ENCODE results near the gene ADIPOR2.
A peak's percentile ranks its signal among the peaks of the same experiment; 100 is the strongest.
"Not testable (repeated sequence)": the region's sequence is repeated elsewhere in the genome, so short reads cannot be mapped to it uniquely, and the experiment has no call there.

The ADIPOR2 gene

GRCh38 chr12:1665366-1665765 lies 25.5 kb upstream of the ADIPOR2 start:
- DNase-seq = no peak

GRCh38 chr12:1666215-1666614 lies 24.7 kb upstream of the ADIPOR2 start:
- DNase-seq = no peak

- DNase-seq = peak in 1 of 5 donors; percentile 11
These were observed 24.1 kb upstream of the ADIPOR2 start for GRCh38 chr12:1666685-1667162.

GRCh38 chr12:1668833-1669543 lies 21.9 kb upstream of the ADIPOR2 start:
- DNase-seq = no peak

- DNase-seq = no peak
These were observed 20.3 kb upstream of the ADIPOR2 start for GRCh38 chr12:1670358-1671268.

- no peak for DNase-seq
These were observed 14.8 kb upstream of the ADIPOR2 start for GRCh38 chr12:1676043-1676442.

- no peak for DNase-seq
These were observed 9.9 kb upstream of the ADIPOR2 start for GRCh38 chr12:1680804-1681492.

GRCh38 chr12:1681493-1681807 lies 9.4 kb upstream of the ADIPOR2 start:
- no peak for DNase-seq

GRCh38 chr12:1688086-1688710 lies 2.7 kb upstream of the ADIPOR2 start:
- no peak for DNase-seq

GRCh38 chr12:1691123-1692007 lies 495 bp downstream of the ADIPOR2 start:
- peak in 2 of 5 donors; percentile 20 to 22 for DNase-seq

- DNase-seq = no peak
These were observed 1.4 kb downstream of the ADIPOR2 start for GRCh38 chr12:1692226-1692625.

- no peak for DNase-seq
These were observed 2.2 kb downstream of the ADIPOR2 start for GRCh38 chr12:1692895-1693610.

GRCh38 chr12:1695097-1695496 lies 4.2 kb downstream of the ADIPOR2 start:
- DNase-seq = not testable (repeated sequence)

GRCh38 chr12:1695886-1696670 lies 5.2 kb downstream of the ADIPOR2 start:
- no peak for DNase-seq

- no peak for DNase-seq
These were observed 5.9 kb downstream of the ADIPOR2 start for GRCh38 chr12:1696800-1697199.

GRCh38 chr12:1697271-1697670 lies 6.4 kb downstream of the ADIPOR2 start:
- DNase-seq = no peak

GRCh38 chr12:1698720-1699119 lies 7.8 kb downstream of the ADIPOR2 start:
- no peak for DNase-seq

GRCh38 chr12:1702713-1703112 lies 11.8 kb downstream of the ADIPOR2 start:
- DNase-seq = no peak

- DNase-seq = no peak
These were observed 13.2 kb downstream of the ADIPOR2 start for GRCh38 chr12:1703771-1704722.
